ENCODE measurements around the gene ZFHX2.
"Not testable (repeated sequence)": the region's sequence is repeated elsewhere in the genome, so short reads cannot be mapped to it uniquely, and the experiment has no call there.

The ZFHX2 gene

DNA sequence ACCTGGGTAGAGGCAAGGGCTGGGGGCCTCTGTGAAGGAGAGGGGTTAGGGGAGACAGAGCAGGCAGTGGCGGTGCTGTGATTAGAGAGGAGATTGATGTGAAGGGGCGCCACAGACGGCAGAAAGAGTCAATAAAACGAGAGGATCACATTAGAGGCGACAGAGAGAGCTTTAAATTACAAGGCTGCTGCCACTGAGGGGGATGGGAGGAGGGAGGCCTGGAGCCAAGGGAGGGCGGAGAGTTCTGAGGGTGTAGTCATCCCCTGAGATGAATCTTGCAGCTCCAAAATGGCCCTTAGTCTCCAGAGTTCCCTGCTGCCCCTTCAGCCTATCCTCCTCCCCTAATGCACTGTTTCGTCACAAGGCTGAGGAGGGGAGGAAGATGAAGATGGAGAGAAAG, 12.8 kb downstream of the ZFHX2 start:
- DNase-seq: no peak

- DNase-seq: no peak
Observed at GRCh38 chr14:23538050-23538718, 13.4 kb downstream of the ZFHX2 start.

GRCh38 chr14:23537351-23538049, 14.1 kb downstream of the ZFHX2 start:
- no peak for DNase-seq

DNA sequence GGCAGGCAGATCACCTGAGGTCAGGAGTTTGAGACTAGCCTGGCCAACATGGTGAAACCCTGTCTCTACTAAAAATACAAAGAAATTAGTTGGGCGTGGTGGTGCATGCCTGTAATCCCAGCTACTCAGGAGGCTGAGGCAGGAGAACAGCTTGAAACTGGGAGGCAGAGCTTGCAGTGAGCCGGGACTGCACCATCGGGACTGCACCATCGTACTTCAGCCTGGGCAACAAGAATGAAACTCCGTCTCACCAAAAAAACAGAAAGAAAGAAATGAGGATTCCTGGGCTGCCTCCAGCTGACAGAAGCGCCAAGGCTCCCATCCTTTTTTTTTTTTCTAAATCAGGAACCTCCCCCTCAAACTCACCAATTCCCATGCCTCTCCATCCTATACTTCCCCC, 14.7 kb downstream of the ZFHX2 start:
- not testable (repeated sequence) for DNase-seq

DNA sequence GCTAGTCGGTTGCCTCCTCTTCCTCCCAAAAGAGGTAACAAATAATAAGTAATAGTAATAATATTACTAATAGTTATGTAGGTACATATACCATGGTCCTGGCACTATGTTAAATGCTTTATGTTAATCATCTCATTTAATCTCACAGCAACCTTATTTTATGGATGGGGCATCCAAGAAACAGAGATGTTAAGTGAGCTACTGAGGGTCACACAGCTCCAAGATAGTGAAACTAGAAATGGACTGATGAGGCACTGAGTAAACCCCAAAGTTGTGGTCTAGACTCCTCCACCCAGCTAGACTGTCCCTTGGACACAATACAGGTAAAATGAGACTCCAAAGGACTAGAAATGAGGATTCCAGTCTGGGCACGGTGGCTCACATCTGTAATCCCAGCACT, 15.1 kb downstream of the ZFHX2 start:
- DNase-seq: no peak

DNA sequence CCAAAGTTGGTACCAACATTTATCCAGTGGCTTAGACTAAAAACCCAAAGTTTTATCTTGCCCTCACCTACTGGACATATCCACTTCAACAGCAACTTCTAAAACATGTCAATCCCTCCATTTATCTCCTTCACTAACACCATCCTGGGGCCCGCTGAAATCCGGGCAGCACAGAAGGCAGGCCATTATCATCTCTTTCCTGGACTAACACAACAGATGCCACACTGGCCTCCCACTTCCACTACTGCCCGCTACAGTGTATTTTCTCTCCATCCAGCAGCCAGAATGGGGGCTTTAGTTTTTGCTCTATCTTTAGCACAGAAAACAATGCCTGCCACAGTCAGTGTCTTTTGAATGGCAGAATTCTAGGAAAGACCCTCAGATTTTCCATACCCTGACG, 15.6 kb downstream of the ZFHX2 start:
- DNase-seq: no peak

GRCh38 chr14:23533652-23534435, 17.7 kb downstream of the ZFHX2 start:
- DNase-seq: no peak

DNA sequence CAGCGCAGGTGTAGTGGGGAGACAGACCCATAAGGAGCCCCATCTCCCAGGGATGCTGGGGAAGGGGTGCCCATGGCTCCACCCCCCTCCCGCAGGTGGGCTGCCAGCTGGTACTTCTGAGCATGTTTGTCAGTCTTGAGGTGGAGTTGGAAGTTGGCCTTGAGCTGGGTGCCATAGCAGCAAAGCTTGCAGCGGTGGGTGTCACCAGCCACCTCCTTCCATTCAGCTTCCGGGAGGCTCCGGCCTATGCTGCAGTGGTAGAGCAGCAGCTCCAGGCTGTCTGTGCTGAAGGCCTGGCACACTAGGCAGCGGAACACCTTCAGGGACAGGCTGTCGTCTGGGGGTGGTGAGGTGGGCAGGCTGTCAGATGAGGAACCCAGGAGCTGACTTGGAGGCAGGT, 18.9 kb downstream of the ZFHX2 start:
- DNase-seq: no peak

GRCh38 chr14:23531391-23531790, 20.2 kb downstream of the ZFHX2 start:
- DNase-seq: no peak

- no peak for DNase-seq
Observed at GRCh38 chr14:23530375-23531055, 21.1 kb downstream of the ZFHX2 start.

DNA sequence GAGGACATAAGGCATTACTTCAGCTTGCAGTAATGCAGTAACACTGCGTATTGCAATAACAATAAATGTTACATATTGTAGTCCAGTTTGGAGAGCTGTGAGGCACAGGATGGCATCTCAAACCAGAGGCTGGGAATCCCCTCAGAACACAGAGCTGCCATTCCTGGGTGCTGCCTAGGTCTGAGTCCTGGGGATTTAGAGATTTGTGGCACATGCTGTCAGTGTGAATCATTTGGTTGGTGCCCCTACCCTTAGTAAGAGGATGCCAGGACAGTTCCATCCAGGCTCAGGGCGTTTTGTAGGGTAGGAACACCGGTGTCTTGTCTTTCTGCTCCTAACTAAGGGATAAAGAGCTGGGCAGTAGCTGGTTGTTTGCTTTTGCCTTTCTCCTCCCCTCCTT, 22.5 kb downstream of the ZFHX2 start:
- no peak for DNase-seq

- no peak for DNase-seq
Observed at GRCh38 chr14:23528555-23528954, 23.0 kb downstream of the ZFHX2 start.

DNA sequence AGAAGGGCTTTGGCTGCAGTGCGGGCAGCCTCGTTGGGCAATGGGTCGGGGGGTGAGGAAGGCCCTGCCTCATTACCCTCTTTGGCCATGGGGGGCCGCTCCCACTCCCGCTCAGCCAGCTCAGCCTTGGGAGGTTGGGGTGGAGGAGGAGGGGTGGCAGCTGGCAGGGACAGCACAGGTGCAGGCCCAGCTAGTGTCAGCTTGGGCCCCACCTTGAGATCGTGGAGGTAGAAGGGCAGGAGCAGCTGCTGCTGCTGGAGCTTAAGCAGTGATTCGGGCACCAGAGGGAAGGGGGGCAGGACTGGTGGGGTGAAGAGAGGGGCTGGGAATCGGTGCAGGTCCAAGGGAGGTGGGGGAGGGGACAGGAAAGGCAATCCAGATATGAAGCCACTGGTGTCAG, 26.0 kb downstream of the ZFHX2 start:
- no peak for DNase-seq

DNA sequence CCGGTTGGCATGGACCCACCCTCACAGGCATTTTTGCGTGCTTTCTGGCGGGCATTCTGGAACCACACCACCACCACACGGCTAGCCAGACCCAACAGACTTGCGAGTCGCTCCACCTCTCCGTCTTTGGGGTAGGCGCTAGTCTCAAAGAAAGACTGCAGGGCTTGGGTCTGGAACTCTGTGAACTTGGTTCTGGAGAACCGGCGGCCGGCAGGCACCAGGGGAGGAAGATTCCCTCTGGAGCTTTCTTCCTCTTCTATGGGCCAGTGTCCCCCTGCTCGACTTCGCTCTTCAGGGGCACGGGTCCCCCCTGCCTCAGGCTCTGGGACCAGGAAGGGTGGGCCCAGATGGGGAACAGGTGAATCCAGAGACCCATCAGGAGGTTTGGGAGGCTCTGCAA, 26.6 kb downstream of the ZFHX2 start:
- DNase-seq: no peak

DNA sequence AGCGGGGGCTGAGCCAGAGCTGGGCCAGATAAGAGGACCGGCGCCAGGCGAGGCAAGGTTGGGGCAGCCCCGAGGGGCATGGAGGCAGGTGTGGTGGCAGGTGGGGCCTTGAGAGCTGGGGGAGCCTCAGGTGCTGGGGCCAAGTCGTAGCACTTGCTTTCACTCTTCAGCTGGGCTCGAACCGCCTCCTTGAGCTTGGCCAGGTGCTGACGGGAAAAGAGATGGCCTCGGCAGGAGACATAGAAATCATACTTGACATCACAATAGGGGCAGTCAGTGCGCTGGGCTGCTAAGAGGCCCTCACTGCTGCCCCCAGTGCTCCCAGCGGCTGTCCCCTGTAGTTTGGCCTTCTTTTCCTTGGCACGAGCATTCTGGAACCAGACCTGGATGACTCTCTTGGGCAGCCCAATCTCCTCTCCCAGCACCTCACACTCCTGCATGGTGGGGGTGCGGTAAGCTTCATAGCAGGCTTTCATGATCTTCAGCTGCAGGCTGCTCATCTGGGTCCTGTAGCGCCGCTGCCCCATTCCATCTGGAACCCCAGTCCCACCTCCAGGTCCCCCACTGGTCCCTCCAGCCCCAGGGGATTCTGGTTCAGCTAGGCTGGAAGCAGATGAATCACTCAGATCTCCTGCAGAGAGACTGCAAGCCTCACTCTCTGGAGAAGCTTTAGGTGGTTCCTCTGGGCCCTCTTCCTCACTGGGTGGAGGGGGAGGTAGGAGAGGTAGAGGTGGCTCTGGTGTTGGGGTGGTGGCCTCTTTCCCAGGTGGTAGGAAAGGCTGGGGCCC, 28.1 kb downstream of the ZFHX2 start:
- no peak for DNase-seq

GRCh38 chr14:23522643-23523198, 28.8 kb downstream of the ZFHX2 start:
- DNase-seq: no peak

- DNase-seq: no peak
Observed at GRCh38 chr14:23521785-23522640, 29.6 kb downstream of the ZFHX2 start.

DNA sequence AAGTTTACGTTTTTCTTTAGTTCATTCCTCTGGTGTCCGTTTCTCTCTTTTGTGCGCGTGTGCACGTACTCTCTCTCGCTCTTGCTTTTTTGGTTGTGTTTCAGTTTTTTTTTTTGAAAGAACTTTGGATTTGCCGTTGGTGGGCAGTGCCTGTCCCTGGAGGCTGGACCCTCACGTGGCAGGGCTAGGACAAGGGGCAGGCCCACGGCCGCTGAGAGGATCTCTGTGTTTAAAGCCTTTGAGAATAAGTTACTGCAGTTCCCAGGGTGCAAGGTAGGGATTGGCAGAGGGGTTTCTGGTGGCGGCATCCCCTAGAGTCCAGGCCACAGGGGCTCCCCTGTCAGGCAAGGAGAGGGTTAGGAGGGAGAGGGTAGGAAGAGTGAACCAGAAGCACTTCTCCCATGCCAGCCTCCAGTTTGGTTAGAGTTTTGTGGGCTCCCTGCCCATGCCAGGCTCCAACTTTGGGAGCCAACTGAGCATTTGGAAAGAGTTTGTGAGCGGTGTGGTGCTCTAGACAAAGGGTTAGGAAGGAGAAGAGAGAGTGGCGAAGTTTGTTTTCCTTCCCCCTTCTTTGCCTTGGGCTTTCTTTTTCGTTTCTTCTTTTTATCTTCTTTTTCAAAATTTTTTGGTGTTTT, 30.5 kb downstream of the ZFHX2 start:
- DNase-seq: no peak

DNA sequence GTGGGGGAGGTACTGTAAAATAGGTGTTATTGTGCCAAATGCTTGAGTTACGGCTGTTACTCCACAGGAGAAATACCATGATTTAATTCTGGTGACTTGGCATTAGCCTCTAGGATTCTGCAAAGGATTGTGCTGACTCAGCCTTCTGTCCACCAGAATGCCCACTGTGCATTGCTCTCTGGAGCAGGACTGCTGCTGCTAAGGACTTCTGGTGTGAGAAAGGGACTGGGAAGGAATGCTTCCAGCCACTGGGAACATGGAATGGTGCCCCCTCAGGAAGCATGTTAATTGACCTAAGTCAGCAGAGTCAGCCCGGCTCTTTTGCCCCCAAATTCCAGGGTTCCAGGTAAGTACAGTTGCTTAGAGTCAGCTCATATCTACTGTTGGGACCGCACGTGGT, 32.9 kb downstream of the ZFHX2 start:
- DNase-seq: no peak

DNA sequence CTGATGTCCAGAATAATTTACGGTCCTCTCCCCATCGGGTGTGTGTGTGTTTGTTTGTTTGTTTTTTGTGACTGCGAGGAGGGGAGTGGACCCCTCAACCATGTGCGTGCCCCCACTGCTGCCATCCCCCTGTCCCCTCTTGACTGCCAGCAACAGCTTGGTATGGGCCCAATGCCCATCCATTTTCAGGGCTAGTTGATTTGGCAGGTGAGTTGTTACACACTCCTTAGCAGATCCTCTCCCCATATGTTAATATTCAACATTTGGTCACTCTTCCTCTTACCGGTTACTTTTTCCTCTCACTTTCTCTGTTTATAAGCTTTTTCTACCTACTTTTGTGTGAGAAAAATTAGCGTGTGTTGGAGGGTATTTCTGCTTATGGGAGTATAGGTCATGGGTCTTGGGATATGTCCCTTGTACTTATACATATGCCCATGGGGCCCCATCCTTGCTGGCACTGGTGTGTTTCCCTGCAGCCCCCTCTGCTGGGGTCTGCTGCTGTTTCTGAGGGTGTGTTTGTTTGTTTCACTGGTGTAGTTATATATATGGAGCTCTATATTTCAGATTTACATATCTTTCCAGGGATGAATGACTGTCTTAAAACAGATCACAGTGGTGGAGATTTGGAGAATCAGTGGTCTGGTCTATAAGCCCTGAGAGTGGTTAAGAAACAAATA, 33.8 kb downstream of the ZFHX2 start:
- no peak for DNase-seq

Measured in COR-L47 (cell line).